ENCODE results near the gene DET1. TPM values are rescaled to one million over a fixed set of nuclear protein-coding genes. Genes with fewer than 3 reads are reported as not detected.
"Not testable (repeated sequence)": the region's sequence is repeated elsewhere in the genome, so short reads cannot be mapped to it uniquely, and the experiment has no call there.

Gene DET1
- total RNA-seq, 1 donor from 2014 or later: 3.2 TPM

GRCh38 chr15:88525418-88525817 is 21.1 kb downstream of the DET1 start:
- Histone ChIP-seq H3K36me3 (ENCODE audit: control insufficient read depth, insufficient read depth, low read length) (no peaks in the 10 kb centered on the region), H3K27me3 (ENCODE audit: control insufficient read depth, insufficient read depth, low read length) (no peaks in the 10 kb centered on the region), H3K4me3 (ENCODE audit: low read depth, low read length) (no peak overlapping the region)
- FAIRE-seq: no peak
- TF ChIP-seq CTCF (IDR thresholded peaks at IDR 0.05; ENCODE audit: insufficient read depth, low read length, severe bottlenecking): no peak
- DNase-seq (ENCODE audit: low read depth): no peak

DNA sequence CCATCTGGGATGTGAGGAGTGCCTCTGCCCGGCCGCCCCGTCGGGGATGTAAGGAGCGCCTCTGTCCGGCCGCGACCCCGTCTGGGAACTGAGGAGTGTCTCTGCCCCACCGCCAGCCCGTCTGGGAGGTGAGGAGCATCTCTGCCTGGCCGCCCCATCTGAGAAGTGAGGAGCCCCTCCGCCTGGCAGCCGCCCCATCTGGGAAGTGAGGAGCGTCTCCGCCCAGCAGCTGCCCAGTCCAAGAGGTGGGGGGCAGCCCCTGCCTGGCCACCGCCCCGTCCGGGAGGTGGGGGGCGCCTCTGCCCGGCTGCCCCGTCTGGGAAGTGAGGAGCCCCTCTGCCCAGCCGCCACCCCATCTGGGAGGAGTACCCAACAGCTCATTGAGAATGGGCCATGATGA is 22.4 kb downstream of the DET1 start:
- not testable (repeated sequence) for DNase-seq (ENCODE audit: low read depth); H3K27me3 ChIP-seq (ENCODE audit: control insufficient read depth, insufficient read depth, low read length); H3K36me3 ChIP-seq (ENCODE audit: control insufficient read depth, insufficient read depth, low read length); H3K4me3 ChIP-seq (ENCODE audit: low read depth, low read length); FAIRE-seq

DNA sequence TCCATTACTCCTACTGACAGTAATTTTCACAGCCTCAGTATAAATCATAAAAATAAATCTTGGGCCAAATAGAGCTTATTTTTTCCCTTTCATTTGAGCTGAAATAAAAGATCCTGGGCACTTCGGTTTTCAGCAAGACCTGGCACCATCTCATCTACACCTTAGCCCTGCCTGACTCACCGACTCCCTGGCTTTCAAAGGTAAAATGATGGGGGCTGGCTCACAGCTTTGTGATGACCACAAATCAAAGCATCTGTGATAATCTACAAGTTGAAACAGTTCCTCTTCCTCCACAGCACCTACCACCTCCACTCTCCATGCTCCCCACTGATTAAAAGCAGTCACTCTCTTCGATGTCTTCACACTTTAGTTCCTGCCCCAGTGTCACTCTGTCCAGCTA is 27.6 kb downstream of the DET1 start:
- Histone ChIP-seq H3K4me3 (ENCODE audit: low read depth, low read length) (no peak overlapping the region), H3K27me3 (ENCODE audit: control insufficient read depth, insufficient read depth, low read length) (no peaks in the 10 kb centered on the region), H3K36me3 (ENCODE audit: control insufficient read depth, insufficient read depth, low read length) (no peaks in the 10 kb centered on the region)
- FAIRE-seq: no peak
- no peak for TF ChIP-seq CTCF (IDR thresholded peaks at IDR 0.05; ENCODE audit: insufficient read depth, low read length, severe bottlenecking)
- DNase-seq (ENCODE audit: low read depth): peak; percentile 3

DNA sequence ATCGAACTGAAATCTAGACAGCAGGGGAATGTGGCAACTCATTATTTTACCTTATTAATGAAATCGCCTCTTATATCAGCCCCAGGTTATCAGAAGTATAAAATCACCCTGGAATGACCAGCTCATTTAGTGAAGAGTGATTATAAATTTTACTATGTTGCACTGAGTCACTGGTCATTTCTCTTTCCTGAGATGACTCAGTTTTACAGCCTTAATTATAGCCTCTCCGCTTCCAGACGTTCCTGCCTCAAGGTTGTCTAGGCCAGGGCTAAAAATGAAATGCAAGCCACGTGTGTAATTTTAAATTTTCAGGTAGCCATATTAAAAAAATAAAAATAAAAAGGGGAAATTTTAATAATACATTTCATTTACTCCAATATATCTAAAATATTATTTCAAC is 33.3 kb downstream of the DET1 start:
- TF ChIP-seq CTCF (IDR thresholded peaks at IDR 0.05; ENCODE audit: insufficient read depth, low read length, severe bottlenecking): no peak
- H3K36me3 ChIP-seq (ENCODE audit: control insufficient read depth, insufficient read depth, low read length): no peaks in the 10 kb centered on the region
- FAIRE-seq (no peak), DNase-seq (ENCODE audit: low read depth) (peak; percentile 11)
- no peaks in the 10 kb centered on the region for H3K27me3 ChIP-seq (ENCODE audit: control insufficient read depth, insufficient read depth, low read length)
- H3K4me3 ChIP-seq (ENCODE audit: low read depth, low read length): no peak overlapping the region

GRCh38 chr15:88512601-88513000 is 33.9 kb downstream of the DET1 start:
- FAIRE-seq: no peak

DNA sequence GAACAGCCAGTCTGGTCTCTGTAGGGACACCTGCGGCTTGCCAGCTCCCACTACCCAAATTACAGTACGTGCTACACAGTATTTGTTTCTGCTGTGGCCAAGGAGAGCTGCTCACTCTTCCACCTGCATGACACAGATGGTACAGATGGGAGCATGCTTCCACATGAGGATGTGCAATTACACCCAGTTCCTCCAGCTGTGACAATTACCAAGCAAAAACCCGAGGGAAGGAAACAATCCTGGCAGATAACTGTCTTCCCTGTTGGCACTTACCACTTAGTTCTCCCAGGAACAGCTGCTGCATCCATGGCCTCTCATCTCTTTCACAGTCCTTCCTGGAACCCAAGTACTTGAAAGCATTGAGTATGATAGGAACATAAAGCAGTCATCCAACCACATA is 34.4 kb downstream of the DET1 start:
- H3K4me3 ChIP-seq (ENCODE audit: low read depth, low read length): no peak overlapping the region
- DNase-seq (ENCODE audit: low read depth) (no peak), FAIRE-seq (no peak)
- TF ChIP-seq CTCF (IDR thresholded peaks at IDR 0.05; ENCODE audit: insufficient read depth, low read length, severe bottlenecking): no peak
- H3K36me3 ChIP-seq (ENCODE audit: control insufficient read depth, insufficient read depth, low read length): no peaks in the 10 kb centered on the region
- H3K27me3 ChIP-seq (ENCODE audit: control insufficient read depth, insufficient read depth, low read length): no peaks in the 10 kb centered on the region

More at GRCh38 chr15:88512601-88513000, 33.9 kb downstream of the DET1 start:
- Histone ChIP-seq H3K36me3 (ENCODE audit: control insufficient read depth, insufficient read depth, low read length) (no peaks in the 10 kb centered on the region), H3K27me3 (ENCODE audit: control insufficient read depth, insufficient read depth, low read length) (no peaks in the 10 kb centered on the region), H3K4me3 (ENCODE audit: low read depth, low read length) (no peak overlapping the region)
- no peak for TF ChIP-seq CTCF (IDR thresholded peaks at IDR 0.05; ENCODE audit: insufficient read depth, low read length, severe bottlenecking)
- DNase-seq (ENCODE audit: low read depth): no peak
